GM23338 (cell line): ENCODE data around the gene MPST. TPM values are rescaled to one million over a fixed set of nuclear protein-coding genes. Genes with fewer than 3 reads are reported as not detected.
"Not testable (repeated sequence)": the region's sequence is repeated elsewhere in the genome, so short reads cannot be mapped to it uniquely, and the experiment has no call there.

Source experiments
- ATAC-seq: fragments of 200-7000 bp; cut with Tn5 transposase; 3 replicates; pipeline ENCODE4 v1.9.1; 2020
- DNase-seq: peaks from one replicate; pipeline ENCODE4 v3.0.0-alpha.2; 2015; ENCODE audit warnings: low spot score
- H2AFZ ChIP-seq: fragments of 200-600 bp; sonication (generic); 2 replicates; pipeline ENCODE4 v1.8.0; 2016; ENCODE audit warnings: antibody characterized with exemption, mild to moderate bottlenecking, moderate library complexity
- H3F3A ChIP-seq: fragments of 200-600 bp; sonication (generic); replicated peaks from 2 replicates; pipeline ENCODE4 v1.8.0; 2017; ENCODE audit warnings: antibody characterized with exemption, mixed run types, low read depth
- H3K27ac ChIP-seq: fragments of 200-600 bp; sonication (generic); 2 replicates; pipeline ENCODE4 v1.6.1; 2016; ENCODE audit warnings: low read depth
- H3K27me3 ChIP-seq: fragments of 200-600 bp; sonication (generic); 2 replicates; pipeline ENCODE4 v1.8.0; 2016; ENCODE audit warnings: mild to moderate bottlenecking, mixed run types, moderate library complexity; ENCODE audit not compliant: insufficient read depth
- H3K36me3 ChIP-seq: fragments of 200-600 bp; sonication (generic); 2 replicates; pipeline ENCODE4 v1.8.0; 2016; ENCODE audit warnings: mild to moderate bottlenecking; ENCODE audit not compliant: insufficient read depth
- H3K4me1 ChIP-seq: fragments of 200-600 bp; sonication (generic); 2 replicates; pipeline ENCODE4 v1.8.0; 2016; ENCODE audit warnings: mild to moderate bottlenecking, moderate library complexity; ENCODE audit not compliant: insufficient read depth
- H3K4me2 ChIP-seq: fragments of 200-600 bp; sonication (generic); 2 replicates; pipeline ENCODE4 v1.7.1; 2017; ENCODE audit warnings: mixed run types
- H3K4me3 ChIP-seq: fragments of 200-600 bp; sonication (generic); 2 replicates; pipeline ENCODE4 v1.6.1; 2016; ENCODE audit warnings: mixed run types
- H3K79me2 ChIP-seq: fragments of 200-600 bp; sonication (generic); replicated peaks from 2 replicates; pipeline ENCODE4 v1.8.0; 2017; ENCODE audit warnings: mild to moderate bottlenecking; ENCODE audit not compliant: insufficient read depth
- H3K9me2 ChIP-seq: fragments of 200-600 bp; sonication (generic); 2 replicates; pipeline ENCODE4 v1.8.0; 2017; ENCODE audit not compliant: insufficient read depth
- H4K20me1 ChIP-seq: fragments of 200-600 bp; sonication (generic); replicated peaks from 2 replicates; pipeline ENCODE4 v1.8.0; 2017; ENCODE audit warnings: mild to moderate bottlenecking; ENCODE audit not compliant: insufficient read depth
- H3K27ac Mint-ChIP-seq: 2 replicates; pipeline ENCODE4 v1.8.0; 2020; ENCODE audit warnings: inconsistent platforms, mild to moderate bottlenecking, moderate library complexity, mixed read lengths
- H3K27me3 Mint-ChIP-seq: 3 replicates; pipeline ENCODE4 v1.8.0; 2022; ENCODE audit warnings: low read depth, mild to moderate bottlenecking, moderate library complexity, mixed read lengths, inconsistent platforms; ENCODE audit not compliant: insufficient read depth, poor library complexity
- H3K36me3 Mint-ChIP-seq: 3 replicates; pipeline ENCODE4 v1.8.0; 2021; ENCODE audit warnings: low read depth, mild to moderate bottlenecking, inconsistent platforms, moderate library complexity, mixed read lengths
- H3K4me1 Mint-ChIP-seq: 3 replicates; pipeline ENCODE4 v1.8.0; 2020; ENCODE audit warnings: mild to moderate bottlenecking, inconsistent platforms, mixed read lengths
- H3K4me3 Mint-ChIP-seq: 3 replicates; pipeline ENCODE4 v1.8.0; 2021; ENCODE audit warnings: moderate library complexity, mild to moderate bottlenecking, inconsistent platforms, mixed read lengths
- H3K9me3 Mint-ChIP-seq: 3 replicates; pipeline ENCODE4 v1.8.0; 2020; ENCODE audit warnings: moderate library complexity, mild to moderate bottlenecking, inconsistent platforms, mixed read lengths
- ZNF114 ChIP-seq: fragments of 250-450 bp; sonication (Bioruptor Pico); IDR thresholded peaks from 2 replicates; pipeline ENCODE4 v1.5.0; 2020; ENCODE audit warnings: mild to moderate bottlenecking, moderate library complexity
- ZNF462 ChIP-seq: fragments of 250-450 bp; sonication (Bioruptor Pico); IDR thresholded peaks from 2 replicates; pipeline ENCODE4 v1.5.0; 2020; ENCODE audit warnings: mild to moderate bottlenecking, moderate library complexity
- polyA plus RNA-seq: library from polyadenylated mRNA; unstranded; fragments of >200 nt; fragmentation: Nextera tagmentation; extraction: Ambion mirVana; gene quantifications from 2 replicates; pipeline ENCODE4 v1.2.1, GENCODE V29; 2016
- total RNA-seq: library from RNA; depleted of rRNA; stranded (reverse); fragments of >200 nt; shearing (Covaris generic); gene quantifications from 2 replicates; pipeline ENCODE4 v1.2.3, GENCODE V29; 2014
- TF ChIP-seq, protein P1 (sequence below): IDR thresholded peaks from 2 replicates; pipeline ENCODE4 v1.6.1; 2016; ENCODE audit warnings: antibody characterized with exemption
- TF ChIP-seq, protein P2 (sequence below): IDR thresholded peaks from one replicate; pipeline ENCODE4 v1.6.1; 2018; ENCODE audit warnings: antibody characterized with exemption; ENCODE audit not compliant: unreplicated experiment

MPST gene
- total and polyA plus RNA-seq, 2 experiments from 2014 or later: 86.2 to 158 TPM

DNA sequence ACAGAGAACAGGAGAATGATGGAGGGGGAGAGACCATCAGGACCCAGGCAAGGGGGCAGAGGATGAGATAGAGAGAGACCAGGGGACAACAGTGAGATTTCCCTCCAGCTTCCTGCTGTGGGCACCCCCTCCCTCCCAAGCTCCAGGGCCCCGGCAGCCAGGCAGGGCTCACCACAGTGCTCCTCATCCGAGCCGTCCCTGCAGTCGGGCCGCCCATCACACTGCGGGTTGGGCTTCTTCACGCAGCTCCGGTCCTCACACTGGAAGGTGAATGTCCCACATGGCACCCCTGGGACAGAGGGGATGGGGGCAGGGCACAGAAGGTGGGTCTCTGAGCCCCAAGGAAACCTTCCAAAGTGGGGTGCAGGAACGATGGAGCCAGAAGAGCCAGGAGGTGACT, 51.2 kb downstream of the MPST start (continued):
- TF ChIP-seq ZNF462 (CRISPR knock-in tag): no peak
- TF ChIP-seq, protein P1, sequence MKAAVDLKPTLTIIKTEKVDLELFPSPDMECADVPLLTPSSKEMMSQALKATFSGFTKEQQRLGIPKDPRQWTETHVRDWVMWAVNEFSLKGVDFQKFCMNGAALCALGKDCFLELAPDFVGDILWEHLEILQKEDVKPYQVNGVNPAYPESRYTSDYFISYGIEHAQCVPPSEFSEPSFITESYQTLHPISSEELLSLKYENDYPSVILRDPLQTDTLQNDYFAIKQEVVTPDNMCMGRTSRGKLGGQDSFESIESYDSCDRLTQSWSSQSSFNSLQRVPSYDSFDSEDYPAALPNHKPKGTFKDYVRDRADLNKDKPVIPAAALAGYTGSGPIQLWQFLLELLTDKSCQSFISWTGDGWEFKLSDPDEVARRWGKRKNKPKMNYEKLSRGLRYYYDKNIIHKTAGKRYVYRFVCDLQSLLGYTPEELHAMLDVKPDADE: no peak
- TF ChIP-seq ZNF114 (CRISPR knock-in tag): no peak
- TF ChIP-seq, protein P2, sequence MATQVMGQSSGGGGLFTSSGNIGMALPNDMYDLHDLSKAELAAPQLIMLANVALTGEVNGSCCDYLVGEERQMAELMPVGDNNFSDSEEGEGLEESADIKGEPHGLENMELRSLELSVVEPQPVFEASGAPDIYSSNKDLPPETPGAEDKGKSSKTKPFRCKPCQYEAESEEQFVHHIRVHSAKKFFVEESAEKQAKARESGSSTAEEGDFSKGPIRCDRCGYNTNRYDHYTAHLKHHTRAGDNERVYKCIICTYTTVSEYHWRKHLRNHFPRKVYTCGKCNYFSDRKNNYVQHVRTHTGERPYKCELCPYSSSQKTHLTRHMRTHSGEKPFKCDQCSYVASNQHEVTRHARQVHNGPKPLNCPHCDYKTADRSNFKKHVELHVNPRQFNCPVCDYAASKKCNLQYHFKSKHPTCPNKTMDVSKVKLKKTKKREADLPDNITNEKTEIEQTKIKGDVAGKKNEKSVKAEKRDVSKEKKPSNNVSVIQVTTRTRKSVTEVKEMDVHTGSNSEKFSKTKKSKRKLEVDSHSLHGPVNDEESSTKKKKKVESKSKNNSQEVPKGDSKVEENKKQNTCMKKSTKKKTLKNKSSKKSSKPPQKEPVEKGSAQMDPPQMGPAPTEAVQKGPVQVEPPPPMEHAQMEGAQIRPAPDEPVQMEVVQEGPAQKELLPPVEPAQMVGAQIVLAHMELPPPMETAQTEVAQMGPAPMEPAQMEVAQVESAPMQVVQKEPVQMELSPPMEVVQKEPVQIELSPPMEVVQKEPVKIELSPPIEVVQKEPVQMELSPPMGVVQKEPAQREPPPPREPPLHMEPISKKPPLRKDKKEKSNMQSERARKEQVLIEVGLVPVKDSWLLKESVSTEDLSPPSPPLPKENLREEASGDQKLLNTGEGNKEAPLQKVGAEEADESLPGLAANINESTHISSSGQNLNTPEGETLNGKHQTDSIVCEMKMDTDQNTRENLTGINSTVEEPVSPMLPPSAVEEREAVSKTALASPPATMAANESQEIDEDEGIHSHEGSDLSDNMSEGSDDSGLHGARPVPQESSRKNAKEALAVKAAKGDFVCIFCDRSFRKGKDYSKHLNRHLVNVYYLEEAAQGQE: no peak

GRCh38 chr22:37071850-37072592, 52.5 kb downstream of the MPST start:
- not testable (repeated sequence) for H2AFZ ChIP-seq, H4K20me1 ChIP-seq, H3K9me3 Mint-ChIP-seq, H3K4me1 ChIP-seq, H3K4me3 Mint-ChIP-seq, H3K36me3 ChIP-seq, H3K27ac Mint-ChIP-seq, ATAC-seq, H3K36me3 Mint-ChIP-seq, H3K9me2 ChIP-seq, H3K79me2 ChIP-seq, H3K27ac ChIP-seq, H3F3A ChIP-seq, DNase-seq, H3K4me2 ChIP-seq, H3K4me1 Mint-ChIP-seq, H3K4me3 ChIP-seq
- peaks cover 70% of the 10 kb centered on the region for H3K27me3 ChIP-seq
- H3K27me3 Mint-ChIP-seq: peaks cover 48% of the 10 kb centered on the region
